Progenitor cell of endocrine pancreas (in vitro differentiated cells): Measurements from ENCODE around the gene ZNRF3. TPM values are rescaled to one million over a fixed set of nuclear protein-coding genes. Genes with fewer than 3 reads are reported as not detected.

Source experiments
- DNase-seq: peaks from one replicate; pipeline ENCODE4 v3.0.0; 2021; ENCODE audit warnings: low spot score; ENCODE audit not compliant: unreplicated experiment
- H3K27ac Mint-ChIP-seq: 2 replicates; pipeline ENCODE4 v1.8.0; 2021; ENCODE audit warnings: mild to moderate bottlenecking, moderate library complexity, mixed read lengths
- H3K27me3 Mint-ChIP-seq: 2 replicates; pipeline ENCODE4 v1.8.0; 2021; ENCODE audit warnings: mixed read lengths
- H3K36me3 Mint-ChIP-seq: 2 replicates; pipeline ENCODE4 v1.8.0; 2022; ENCODE audit warnings: mixed read lengths; ENCODE audit not compliant: insufficient read depth
- H3K4me1 Mint-ChIP-seq: 2 replicates; pipeline ENCODE4 v1.8.0; 2021; ENCODE audit warnings: low read depth, mixed read lengths
- H3K4me3 Mint-ChIP-seq: 2 replicates; pipeline ENCODE4 v1.8.0; 2021; ENCODE audit warnings: low read depth, mild to moderate bottlenecking, moderate library complexity, mixed read lengths
- H3K9me3 Mint-ChIP-seq: 2 replicates; pipeline ENCODE4 v1.8.0; 2021; ENCODE audit warnings: low read depth, mixed read lengths
- total RNA-seq: library from RNA; stranded (reverse); gene quantifications from 2 replicates; pipeline ENCODE4 v1.2.1, GENCODE V29; 2021
- TF ChIP-seq, protein P1 (sequence below): fragments of 200-600 bp; sonication (generic); IDR thresholded peaks from one replicate; pipeline ENCODE4 v1.5.0; 2021; ENCODE audit warnings: antibody characterized with exemption, mild to moderate bottlenecking; ENCODE audit not compliant: unreplicated experiment

The ZNRF3 gene
- total RNA-seq, 1 donor from 2014 or later = 7.5 TPM

DNA sequence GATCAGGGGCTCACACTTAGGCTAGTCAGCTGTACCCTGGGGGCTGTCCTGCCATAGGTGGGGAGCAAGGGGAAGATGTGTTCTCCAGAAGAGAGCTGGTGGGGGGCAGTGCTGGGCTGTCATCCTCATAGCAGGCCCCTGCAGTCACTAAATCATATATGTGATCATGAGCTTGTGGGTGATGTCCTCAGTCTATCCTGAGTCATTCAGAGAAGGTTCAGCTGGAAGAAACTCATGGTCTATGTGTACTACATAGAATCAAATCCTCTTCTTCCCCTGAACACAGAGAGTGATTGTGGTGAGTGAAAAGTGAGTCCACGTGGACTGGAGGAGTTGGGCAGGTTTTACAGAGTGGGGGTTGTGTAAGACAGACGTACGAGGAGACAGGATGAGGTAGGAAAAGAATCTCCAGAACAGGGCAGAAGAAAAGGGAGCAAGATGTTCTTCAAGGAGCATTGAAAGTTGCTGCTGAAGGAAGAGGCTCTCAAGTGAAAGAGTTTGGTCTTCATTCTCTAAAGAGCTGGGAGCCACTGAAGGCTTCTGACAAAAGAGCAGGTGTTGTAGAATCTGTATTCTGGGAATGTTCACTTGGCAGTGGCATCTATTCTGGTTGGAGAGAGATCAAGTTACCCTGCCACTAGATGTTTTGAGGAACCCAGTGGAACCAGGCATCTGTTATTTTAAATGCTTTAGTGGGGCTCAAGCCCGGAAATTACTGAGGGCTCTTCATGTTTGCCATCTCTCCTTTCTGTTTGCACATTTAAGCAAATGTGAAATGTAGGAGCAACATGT lies 109.4 kb downstream of the ZNRF3 start:
- Mint-ChIP-seq H3K27ac (peak overlapping the region; percentile 25), H3K9me3 (no peaks in the 10 kb centered on the region), H3K27me3 (no peaks in the 10 kb centered on the region), H3K36me3 (peaks cover 3% of the 10 kb centered on the region), H3K4me1 (no peaks in the 10 kb centered on the region), H3K4me3 (no peak overlapping the region)
- DNase-seq = no peak
- TF ChIP-seq, protein P1, sequence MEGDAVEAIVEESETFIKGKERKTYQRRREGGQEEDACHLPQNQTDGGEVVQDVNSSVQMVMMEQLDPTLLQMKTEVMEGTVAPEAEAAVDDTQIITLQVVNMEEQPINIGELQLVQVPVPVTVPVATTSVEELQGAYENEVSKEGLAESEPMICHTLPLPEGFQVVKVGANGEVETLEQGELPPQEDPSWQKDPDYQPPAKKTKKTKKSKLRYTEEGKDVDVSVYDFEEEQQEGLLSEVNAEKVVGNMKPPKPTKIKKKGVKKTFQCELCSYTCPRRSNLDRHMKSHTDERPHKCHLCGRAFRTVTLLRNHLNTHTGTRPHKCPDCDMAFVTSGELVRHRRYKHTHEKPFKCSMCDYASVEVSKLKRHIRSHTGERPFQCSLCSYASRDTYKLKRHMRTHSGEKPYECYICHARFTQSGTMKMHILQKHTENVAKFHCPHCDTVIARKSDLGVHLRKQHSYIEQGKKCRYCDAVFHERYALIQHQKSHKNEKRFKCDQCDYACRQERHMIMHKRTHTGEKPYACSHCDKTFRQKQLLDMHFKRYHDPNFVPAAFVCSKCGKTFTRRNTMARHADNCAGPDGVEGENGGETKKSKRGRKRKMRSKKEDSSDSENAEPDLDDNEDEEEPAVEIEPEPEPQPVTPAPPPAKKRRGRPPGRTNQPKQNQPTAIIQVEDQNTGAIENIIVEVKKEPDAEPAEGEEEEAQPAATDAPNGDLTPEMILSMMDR = no peak

DNA sequence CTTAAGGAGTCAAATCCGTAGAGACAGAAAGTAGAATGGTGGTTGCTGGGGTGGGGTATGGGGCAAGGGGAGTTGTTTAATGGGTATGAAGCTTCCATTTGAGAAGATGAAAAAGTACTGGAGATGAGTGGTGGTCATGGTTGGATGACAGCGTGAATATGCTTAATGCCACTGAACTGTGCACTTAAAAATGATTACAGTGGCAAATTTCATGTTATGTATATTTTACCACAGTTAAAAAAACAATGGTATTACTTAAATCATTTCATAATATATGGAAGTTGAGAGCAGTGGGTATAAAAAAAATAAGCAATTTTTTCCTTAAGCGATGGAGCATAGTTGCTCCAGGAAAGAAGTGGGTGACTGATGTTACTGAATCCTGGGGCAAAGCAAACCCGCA lies 111.2 kb downstream of the ZNRF3 start:
- Mint-ChIP-seq H3K4me3 (no peak overlapping the region), H3K4me1 (peaks cover 5% of the 10 kb centered on the region), H3K27me3 (no peaks in the 10 kb centered on the region), H3K9me3 (no peaks in the 10 kb centered on the region), H3K27ac (no peak overlapping the region), H3K36me3 (peaks cover 3% of the 10 kb centered on the region)
- no peak for DNase-seq
- TF ChIP-seq, protein P1 = no peak

DNA sequence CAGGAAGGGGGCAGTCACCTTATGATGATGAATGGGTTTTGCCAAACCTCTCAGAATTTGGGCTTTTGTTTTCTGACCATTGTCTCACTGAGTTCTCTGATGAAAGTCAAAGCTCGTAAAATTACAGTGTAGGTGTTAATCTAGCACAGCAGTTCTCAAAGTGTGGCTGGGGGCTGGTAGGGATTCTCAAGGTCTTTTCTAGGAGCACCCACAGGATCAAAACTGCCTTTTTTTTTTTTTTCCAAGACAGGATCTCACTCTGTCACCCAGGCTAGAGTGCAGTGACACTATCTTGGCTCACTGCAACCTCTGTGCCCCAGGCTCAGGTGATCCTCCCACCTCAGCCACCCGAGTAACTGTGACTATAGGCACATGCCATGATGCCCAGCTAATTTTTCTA lies 112.2 kb downstream of the ZNRF3 start:
- Mint-ChIP-seq H3K4me3 (no peak overlapping the region), H3K27me3 (no peaks in the 10 kb centered on the region), H3K27ac (no peak overlapping the region), H3K36me3 (peaks cover 3% of the 10 kb centered on the region), H3K4me1 (peaks cover 11% of the 10 kb centered on the region), H3K9me3 (no peaks in the 10 kb centered on the region)
- no peak for DNase-seq
- TF ChIP-seq, protein P1 = no peak

DNA sequence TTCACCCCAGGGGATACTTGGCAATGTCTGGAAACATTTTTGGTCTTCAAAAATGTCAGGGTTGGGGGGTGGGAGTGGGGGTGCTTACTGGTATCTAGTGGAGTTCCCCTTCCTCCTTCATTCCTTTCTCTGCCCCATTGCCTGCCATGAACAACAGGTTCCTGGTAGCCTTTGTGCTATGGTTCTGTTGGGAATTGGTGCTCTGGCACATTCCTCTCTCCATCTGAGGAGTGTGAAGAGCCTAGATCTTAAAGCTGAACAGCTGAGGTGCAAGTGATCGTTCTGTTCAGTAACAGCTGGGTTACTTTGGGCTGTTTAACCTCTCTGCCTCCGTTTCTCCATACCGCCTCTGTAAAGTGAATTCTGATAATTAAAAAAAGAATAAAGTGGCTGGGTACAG lies 114.0 kb downstream of the ZNRF3 start:
- H3K36me3 Mint-ChIP-seq = peaks cover 3% of the 10 kb centered on the region
- no peak overlapping the region for H3K4me3 Mint-ChIP-seq
- no peaks in the 10 kb centered on the region for H3K27me3 Mint-ChIP-seq

DNA sequence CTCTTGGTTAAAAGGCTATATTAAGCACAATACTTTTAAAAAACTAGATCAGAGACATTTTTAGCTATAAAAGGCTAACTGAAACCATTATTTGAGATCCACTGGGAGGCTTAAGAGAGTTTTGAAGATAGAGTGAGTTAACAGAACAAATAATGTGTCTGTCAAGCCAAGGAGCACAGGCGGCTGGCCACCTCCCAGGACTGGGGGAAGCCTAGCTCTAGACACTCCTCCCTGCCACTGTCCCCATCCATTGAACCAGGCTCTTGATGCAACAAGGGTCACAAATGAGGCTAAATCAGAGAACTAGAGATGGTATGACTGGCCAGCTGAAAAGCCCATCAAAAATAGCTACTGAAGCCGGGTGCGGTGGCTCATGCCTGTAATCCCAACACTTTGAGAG lies 115.3 kb downstream of the ZNRF3 start:
- Mint-ChIP-seq H3K36me3 (peaks cover 1% of the 10 kb centered on the region), H3K27ac (no peak overlapping the region), H3K9me3 (no peaks in the 10 kb centered on the region), H3K27me3 (no peaks in the 10 kb centered on the region), H3K4me3 (no peak overlapping the region), H3K4me1 (peaks cover 17% of the 10 kb centered on the region)
- no peak for DNase-seq
- TF ChIP-seq, protein P1 = no peak

More for the DNA sequence above, 114.0 kb downstream of the ZNRF3 start:
- Mint-ChIP-seq H3K9me3 (no peaks in the 10 kb centered on the region), H3K27ac (no peak overlapping the region), H3K4me1 (peaks cover 12% of the 10 kb centered on the region)
- DNase-seq = no peak
- TF ChIP-seq, protein P1 = no peak
